Mesothelial cell of epicardium (in vitro differentiated cells): ENCODE data around the gene TCF4. TPM values are rescaled to one million over a fixed set of nuclear protein-coding genes. Genes with fewer than 3 reads are reported as not detected.

ENCODE experiments used
- DNase-seq, 2 experiments: peaks; one replicate each; pipeline ENCODE4 v3.0.0; 2021; ENCODE audit warnings: low spot score in 2 of 2; ENCODE audit not compliant: unreplicated experiment in 2 of 2
- H3K27ac Mint-ChIP-seq: 2 replicates; pipeline ENCODE4 v1.8.0; 2021; ENCODE audit warnings: mixed read lengths
- H3K27me3 Mint-ChIP-seq: 2 replicates; pipeline ENCODE4 v1.8.0; 2021; ENCODE audit warnings: low read depth, mixed read lengths
- H3K36me3 Mint-ChIP-seq: 2 replicates; pipeline ENCODE4 v1.8.0; 2021; ENCODE audit warnings: mixed read lengths
- H3K4me1 Mint-ChIP-seq: 2 replicates; pipeline ENCODE4 v1.8.0; 2021; ENCODE audit warnings: mixed read lengths
- H3K4me3 Mint-ChIP-seq: 2 replicates; pipeline ENCODE4 v1.8.0; 2021; ENCODE audit warnings: mild to moderate bottlenecking, moderate library complexity, mixed read lengths
- H3K9me3 Mint-ChIP-seq: 2 replicates; pipeline ENCODE4 v1.8.0; 2021; ENCODE audit warnings: mixed read lengths
- total RNA-seq: library from RNA; stranded (reverse); gene quantifications from 3 replicates; pipeline ENCODE4 v1.2.1, GENCODE V29; 2021
- TF ChIP-seq, protein P1 (sequence below): fragments of 200-600 bp; sonication (generic); IDR thresholded peaks from one replicate; pipeline ENCODE4 v1.5.0; 2021; ENCODE audit warnings: antibody characterized with exemption; ENCODE audit not compliant: unreplicated experiment

TCF4 gene
- total RNA-seq, 1 donor from 2014 or later: 224 TPM

- peaks cover 10% of the 10 kb centered on the region for H3K4me1 Mint-ChIP-seq
- no peak overlapping the region for H3K4me3 Mint-ChIP-seq
- TF ChIP-seq, protein P1, sequence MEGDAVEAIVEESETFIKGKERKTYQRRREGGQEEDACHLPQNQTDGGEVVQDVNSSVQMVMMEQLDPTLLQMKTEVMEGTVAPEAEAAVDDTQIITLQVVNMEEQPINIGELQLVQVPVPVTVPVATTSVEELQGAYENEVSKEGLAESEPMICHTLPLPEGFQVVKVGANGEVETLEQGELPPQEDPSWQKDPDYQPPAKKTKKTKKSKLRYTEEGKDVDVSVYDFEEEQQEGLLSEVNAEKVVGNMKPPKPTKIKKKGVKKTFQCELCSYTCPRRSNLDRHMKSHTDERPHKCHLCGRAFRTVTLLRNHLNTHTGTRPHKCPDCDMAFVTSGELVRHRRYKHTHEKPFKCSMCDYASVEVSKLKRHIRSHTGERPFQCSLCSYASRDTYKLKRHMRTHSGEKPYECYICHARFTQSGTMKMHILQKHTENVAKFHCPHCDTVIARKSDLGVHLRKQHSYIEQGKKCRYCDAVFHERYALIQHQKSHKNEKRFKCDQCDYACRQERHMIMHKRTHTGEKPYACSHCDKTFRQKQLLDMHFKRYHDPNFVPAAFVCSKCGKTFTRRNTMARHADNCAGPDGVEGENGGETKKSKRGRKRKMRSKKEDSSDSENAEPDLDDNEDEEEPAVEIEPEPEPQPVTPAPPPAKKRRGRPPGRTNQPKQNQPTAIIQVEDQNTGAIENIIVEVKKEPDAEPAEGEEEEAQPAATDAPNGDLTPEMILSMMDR: no peak
- peak overlapping the region; percentile 24 for H3K27ac Mint-ChIP-seq
- peaks cover 48% of the 10 kb centered on the region for H3K36me3 Mint-ChIP-seq
- no peaks in the 10 kb centered on the region for H3K9me3 Mint-ChIP-seq
- no peak for DNase-seq
- no peaks in the 10 kb centered on the region for H3K27me3 Mint-ChIP-seq
Measured at GRCh38 chr18:55228707-55229106, 359.3 kb downstream of the TCF4 start.

DNA sequence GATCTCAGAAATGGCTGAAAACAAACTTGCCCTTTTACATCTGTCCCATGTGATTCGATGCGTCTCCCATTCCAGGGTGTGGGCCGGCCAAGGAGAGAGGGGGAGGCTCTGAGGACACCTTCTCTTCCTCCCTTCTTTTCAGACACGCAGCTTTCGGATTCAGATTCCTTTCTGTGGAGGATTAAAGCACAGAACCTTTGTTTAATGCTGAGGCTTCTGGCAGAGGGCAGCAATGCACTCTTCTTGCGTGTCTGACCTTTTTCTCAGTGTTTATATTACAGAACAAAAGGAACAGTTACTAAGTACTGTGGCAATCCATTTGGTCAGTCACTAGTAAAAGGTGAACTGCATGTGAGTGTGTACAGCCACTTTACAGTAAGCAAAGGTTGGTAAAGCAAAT lies 359.8 kb downstream of the TCF4 start:
- Mint-ChIP-seq H3K4me3 (no peak overlapping the region), H3K36me3 (peaks cover 49% of the 10 kb centered on the region), H3K27me3 (no peaks in the 10 kb centered on the region), H3K4me1 (peaks cover 10% of the 10 kb centered on the region), H3K9me3 (no peaks in the 10 kb centered on the region), H3K27ac (peak overlapping the region; percentile 43)
- TF ChIP-seq, protein P1: no peak
- DNase-seq: no peak

GRCh38 chr18:55227771-55228170 lies 360.2 kb downstream of the TCF4 start:
- Mint-ChIP-seq H3K36me3 (peaks cover 51% of the 10 kb centered on the region), H3K4me1 (peaks cover 10% of the 10 kb centered on the region), H3K27me3 (no peaks in the 10 kb centered on the region), H3K4me3 (no peak overlapping the region), H3K9me3 (no peaks in the 10 kb centered on the region), H3K27ac (no peak overlapping the region)
- TF ChIP-seq, protein P1: no peak
- no peak for DNase-seq

DNA sequence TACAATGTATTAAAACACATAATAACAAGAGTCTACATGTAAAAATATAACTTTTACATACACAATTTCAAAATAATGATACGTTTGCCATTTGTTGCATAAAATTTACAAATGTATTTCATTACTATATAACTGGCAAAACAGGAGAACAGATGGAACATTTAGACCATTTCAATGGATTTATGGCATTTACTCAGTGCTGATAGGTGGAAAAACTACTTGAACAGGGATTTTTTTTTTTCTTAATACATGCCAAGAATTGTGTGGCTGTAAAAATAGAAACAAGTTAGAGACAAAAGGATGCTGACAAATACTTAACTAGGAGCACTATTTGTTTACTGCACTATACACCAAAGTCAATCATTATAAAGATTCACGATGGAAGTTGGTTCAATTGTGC lies 361.9 kb downstream of the TCF4 start:
- no peak overlapping the region for H3K27ac Mint-ChIP-seq
- H3K27me3 Mint-ChIP-seq: no peaks in the 10 kb centered on the region
- no peaks in the 10 kb centered on the region for H3K9me3 Mint-ChIP-seq
- TF ChIP-seq, protein P1: no peak
- H3K4me3 Mint-ChIP-seq: no peak overlapping the region
- peaks cover 10% of the 10 kb centered on the region for H3K4me1 Mint-ChIP-seq
- DNase-seq: no peak
- H3K36me3 Mint-ChIP-seq: peaks cover 50% of the 10 kb centered on the region

GRCh38 chr18:55224086-55224625 lies 363.8 kb downstream of the TCF4 start:
- Mint-ChIP-seq H3K27ac (peak overlapping the region; percentile 67), H3K9me3 (peaks cover 5% of the 10 kb centered on the region), H3K4me3 (no peak overlapping the region), H3K4me1 (peaks cover 10% of the 10 kb centered on the region), H3K36me3 (peaks cover 40% of the 10 kb centered on the region), H3K27me3 (no peaks in the 10 kb centered on the region)
- TF ChIP-seq, protein P1: no peak
- DNase-seq: no peak

- Mint-ChIP-seq H3K4me1 (peaks cover 8% of the 10 kb centered on the region), H3K4me3 (no peak overlapping the region), H3K9me3 (peaks cover 7% of the 10 kb centered on the region), H3K27ac (no peak overlapping the region), H3K27me3 (no peaks in the 10 kb centered on the region), H3K36me3 (peaks cover 23% of the 10 kb centered on the region)
- TF ChIP-seq, protein P1: no peak
- no peak for DNase-seq
Measured at GRCh38 chr18:55221622-55222021, 366.4 kb downstream of the TCF4 start.
